Adipocyte (in vitro differentiated cells): ENCODE data around the gene ZMYND10.

Experiments
- DNase-seq: peaks from one replicate; pipeline ENCODE4 v3.0.0-alpha.2; 2015; ENCODE audit warnings: low read depth
- H3K27me3 ChIP-seq: replicated peaks from 2 replicates; pipeline ENCODE4 v1.7.0; 2013; ENCODE audit warnings: mild to moderate bottlenecking, low read length, moderate library complexity; ENCODE audit not compliant: control insufficient read depth, insufficient read depth
- H3K36me3 ChIP-seq: 2 replicates; pipeline ENCODE4 v1.7.0; 2013; ENCODE audit warnings: low read length, mild to moderate bottlenecking, moderate library complexity; ENCODE audit not compliant: control insufficient read depth, insufficient read depth, severe bottlenecking
- H3K4me1 ChIP-seq: 2 replicates; pipeline ENCODE4 v1.7.0; 2013; ENCODE audit warnings: mild to moderate bottlenecking, low read length, moderate library complexity; ENCODE audit not compliant: control insufficient read depth, insufficient read depth
- H3K4me3 ChIP-seq: 2 replicates; pipeline ENCODE4 v1.7.0; 2013; ENCODE audit warnings: mild to moderate bottlenecking, low read length, moderate library complexity
- H3K9ac ChIP-seq: 2 replicates; pipeline ENCODE4 v1.7.0; 2013; ENCODE audit warnings: mild to moderate bottlenecking, low read length, moderate library complexity
- H3K9me3 ChIP-seq: 2 replicates; pipeline ENCODE4 v1.7.0; 2013; ENCODE audit warnings: mild to moderate bottlenecking, low read length, moderate library complexity; ENCODE audit not compliant: control insufficient read depth

Gene ZMYND10

GRCh38 chr3:50365842-50366220, 20.3 kb upstream of the ZMYND10 start:
- Histone ChIP-seq H3K36me3 (no peaks in the 10 kb centered on the region), H3K9me3 (no peaks in the 10 kb centered on the region), H3K4me3 (no peak overlapping the region), H3K9ac (no peak overlapping the region), H3K27me3 (peaks cover 39% of the 10 kb centered on the region), H3K4me1 (peaks cover 2% of the 10 kb centered on the region)
- DNase-seq, result no peak

GRCh38 chr3:50365080-50365841, 19.7 kb upstream of the ZMYND10 start:
- Histone ChIP-seq H3K9me3 (no peaks in the 10 kb centered on the region), H3K9ac (no peak overlapping the region), H3K4me3 (peak overlapping the region; percentile 43), H3K4me1 (peaks cover 2% of the 10 kb centered on the region), H3K36me3 (no peaks in the 10 kb centered on the region), H3K27me3 (peaks cover 34% of the 10 kb centered on the region)
- DNase-seq, result peak; percentile 83

GRCh38 chr3:50364573-50365079, 19.1 kb upstream of the ZMYND10 start:
- peaks cover 2% of the 10 kb centered on the region for H3K4me1 ChIP-seq
- H3K36me3 ChIP-seq, result no peaks in the 10 kb centered on the region
- DNase-seq, result no peak
- H3K9me3 ChIP-seq, result no peaks in the 10 kb centered on the region
- peak overlapping the region; percentile 68 for H3K4me3 ChIP-seq
- H3K9ac ChIP-seq, result peak overlapping the region; percentile 70
- H3K27me3 ChIP-seq, result peaks cover 34% of the 10 kb centered on the region

GRCh38 chr3:50359760-50360110, 14.2 kb upstream of the ZMYND10 start:
- no peak overlapping the region for H3K9ac ChIP-seq
- no peaks in the 10 kb centered on the region for H3K27me3 ChIP-seq
- H3K9me3 ChIP-seq, result no peaks in the 10 kb centered on the region
- no peak for DNase-seq
- peak overlapping the region; percentile 93 for H3K4me3 ChIP-seq
- peaks cover 33% of the 10 kb centered on the region for H3K4me1 ChIP-seq
- peaks cover 7% of the 10 kb centered on the region for H3K36me3 ChIP-seq

- Histone ChIP-seq H3K9me3 (no peaks in the 10 kb centered on the region), H3K36me3 (peaks cover 13% of the 10 kb centered on the region), H3K4me3 (peak within 1 kb of the TSS; percentile 93), H3K9ac (peak within 1 kb of the TSS; percentile 98), H3K4me1 (peaks cover 31% of the 10 kb centered on the region), H3K27me3 (no peaks in the 10 kb centered on the region)
- peak; percentile 99 for DNase-seq
Observed at GRCh38 chr3:50358911-50359759, 13.6 kb upstream of the ZMYND10 start, which contains the start of gene TMEM115. TSS of gene TMEM115 (minus strand) at chr3:50359521. CDS start at chr3:50359063, 458 bp downstream.

- H3K9me3 ChIP-seq, result no peaks in the 10 kb centered on the region
- DNase-seq, result no peak
- peaks cover 20% of the 10 kb centered on the region for H3K36me3 ChIP-seq
- peak overlapping the region; percentile 93 for H3K4me3 ChIP-seq
- H3K9ac ChIP-seq, result peak overlapping the region; percentile 98
- peaks cover 31% of the 10 kb centered on the region for H3K4me1 ChIP-seq
- H3K27me3 ChIP-seq, result no peaks in the 10 kb centered on the region
Observed at GRCh38 chr3:50358355-50358910, 12.9 kb upstream of the ZMYND10 start.

- Histone ChIP-seq H3K36me3 (peaks cover 25% of the 10 kb centered on the region), H3K4me1 (peaks cover 31% of the 10 kb centered on the region), H3K9me3 (no peaks in the 10 kb centered on the region), H3K27me3 (no peaks in the 10 kb centered on the region), H3K4me3 (peak overlapping the region; percentile 93), H3K9ac (peak overlapping the region; percentile 98)
- no peak for DNase-seq
Observed at GRCh38 chr3:50357481-50357880, 11.9 kb upstream of the ZMYND10 start.

- DNase-seq, result no peak
- Histone ChIP-seq H3K9me3 (no peaks in the 10 kb centered on the region), H3K4me1 (peaks cover 34% of the 10 kb centered on the region), H3K36me3 (peaks cover 25% of the 10 kb centered on the region), H3K4me3 (peak overlapping the region; percentile 93), H3K27me3 (no peaks in the 10 kb centered on the region), H3K9ac (peak overlapping the region; percentile 98)
Observed at GRCh38 chr3:50356553-50356952, 11.0 kb upstream of the ZMYND10 start.

- H3K9me3 ChIP-seq, result no peaks in the 10 kb centered on the region
- no peaks in the 10 kb centered on the region for H3K27me3 ChIP-seq
- peak overlapping the region; percentile 16 for H3K9ac ChIP-seq
- H3K36me3 ChIP-seq, result peaks cover 25% of the 10 kb centered on the region
- peak overlapping the region; percentile 93 for H3K4me3 ChIP-seq
- no peak for DNase-seq
- peaks cover 40% of the 10 kb centered on the region for H3K4me1 ChIP-seq
Observed at GRCh38 chr3:50355829-50356552, 10.5 kb upstream of the ZMYND10 start.

GRCh38 chr3:50354850-50355249, 9.3 kb upstream of the ZMYND10 start:
- no peak for DNase-seq
- Histone ChIP-seq H3K9me3 (no peaks in the 10 kb centered on the region), H3K9ac (no peak overlapping the region), H3K4me3 (no peak overlapping the region), H3K27me3 (no peaks in the 10 kb centered on the region), H3K4me1 (peaks cover 46% of the 10 kb centered on the region), H3K36me3 (peaks cover 25% of the 10 kb centered on the region)
